ENCODE measurements around the gene KYAT1.

The KYAT1 gene

DNA sequence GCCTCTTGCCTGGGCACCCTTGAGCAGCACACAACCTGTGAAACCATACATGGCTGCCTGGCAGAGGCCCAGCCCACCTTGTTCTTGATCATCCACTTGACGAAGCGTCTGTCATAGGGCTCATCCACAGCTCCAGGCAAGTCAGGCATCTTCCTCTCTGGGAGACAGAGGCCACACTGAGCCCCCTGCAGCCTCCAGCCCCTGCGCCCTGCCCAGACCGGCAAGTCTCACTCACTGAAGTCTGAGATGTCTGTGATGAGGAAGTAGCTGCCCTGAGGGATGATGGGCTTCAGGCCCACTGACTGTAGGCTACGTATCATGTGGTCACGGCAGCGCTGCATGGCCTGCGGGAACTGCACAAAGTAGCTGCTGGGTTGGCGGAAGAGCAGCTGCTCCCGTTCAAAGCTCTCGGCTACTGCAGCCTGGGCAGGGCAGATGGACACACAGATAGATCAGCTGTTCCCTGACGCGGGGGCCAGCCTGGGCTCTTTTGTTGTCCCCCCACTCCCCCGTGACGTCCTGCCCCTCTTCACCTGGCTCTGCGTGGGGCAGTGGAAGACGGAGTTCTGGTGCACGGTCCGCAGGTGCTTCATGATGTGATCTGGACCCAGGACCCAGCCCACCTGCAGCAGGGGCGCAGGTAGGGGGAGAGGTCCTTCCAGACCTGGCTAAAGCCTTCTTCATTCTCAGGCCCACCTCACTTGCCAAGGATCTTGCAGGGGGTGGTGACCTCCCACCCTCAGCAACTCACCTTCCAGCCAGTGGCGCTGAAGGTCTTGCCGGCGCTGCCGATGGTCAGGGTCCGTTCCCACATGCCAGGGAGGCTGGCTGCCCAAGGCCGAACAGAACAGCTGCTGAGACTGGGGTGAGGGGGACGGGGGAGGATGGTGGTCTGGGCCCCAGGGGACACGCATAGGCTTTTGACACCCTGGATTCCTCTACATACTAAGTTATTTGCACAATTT is 46.2 kb downstream of the KYAT1 start:
- Histone ChIP-seq H3K36me3 (ENCODE audit: insufficient read depth, low read length) (peaks cover 2% of the 10 kb centered on the region), H3K4me3 (ENCODE audit: low read length) (no peak overlapping the region), H3K9me3 (ENCODE audit: low read length) (no peaks in the 10 kb centered on the region)

DNA sequence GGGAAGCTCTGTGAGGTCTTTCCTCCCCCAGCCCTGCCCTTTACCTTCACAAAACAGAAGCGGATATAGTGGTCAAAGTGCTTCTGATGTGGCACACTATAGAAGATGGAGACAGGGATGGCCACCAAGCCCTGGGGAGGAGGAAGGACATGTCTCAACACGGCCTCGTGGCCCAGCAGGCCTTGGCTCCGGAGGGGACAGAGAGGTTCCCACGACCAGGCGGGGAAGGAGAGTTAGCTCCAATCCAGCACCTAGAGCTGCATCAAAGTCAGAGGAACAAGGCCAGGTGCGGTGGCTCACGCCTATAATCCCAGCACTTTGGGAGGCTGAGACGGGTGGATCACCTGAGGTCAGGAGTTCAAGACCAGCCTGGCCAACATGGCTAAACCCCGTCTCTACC is 48.1 kb downstream of the KYAT1 start:
- H3K9me3 ChIP-seq (ENCODE audit: low read length): no peaks in the 10 kb centered on the region
- peaks cover 3% of the 10 kb centered on the region for H3K4me1 ChIP-seq (ENCODE audit: insufficient read depth, low read length)
- no peak overlapping the region for H2AFZ ChIP-seq (ENCODE audit: low read depth, low read length)
- H3K36me3 ChIP-seq (ENCODE audit: insufficient read depth, low read length): peaks cover 2% of the 10 kb centered on the region
- no peak overlapping the region for H3K4me3 ChIP-seq (ENCODE audit: low read length)
- no peaks in the 10 kb centered on the region for H3K27me3 ChIP-seq (ENCODE audit: insufficient read depth, low read length)

More for the DNA sequence above, 46.2 kb downstream of the KYAT1 start:
- no peak overlapping the region for H2AFZ ChIP-seq (ENCODE audit: low read depth, low read length)
- no peaks in the 10 kb centered on the region for H3K27me3 ChIP-seq (ENCODE audit: insufficient read depth, low read length)
- no peaks in the 10 kb centered on the region for H3K4me1 ChIP-seq (ENCODE audit: insufficient read depth, low read length)

DNA sequence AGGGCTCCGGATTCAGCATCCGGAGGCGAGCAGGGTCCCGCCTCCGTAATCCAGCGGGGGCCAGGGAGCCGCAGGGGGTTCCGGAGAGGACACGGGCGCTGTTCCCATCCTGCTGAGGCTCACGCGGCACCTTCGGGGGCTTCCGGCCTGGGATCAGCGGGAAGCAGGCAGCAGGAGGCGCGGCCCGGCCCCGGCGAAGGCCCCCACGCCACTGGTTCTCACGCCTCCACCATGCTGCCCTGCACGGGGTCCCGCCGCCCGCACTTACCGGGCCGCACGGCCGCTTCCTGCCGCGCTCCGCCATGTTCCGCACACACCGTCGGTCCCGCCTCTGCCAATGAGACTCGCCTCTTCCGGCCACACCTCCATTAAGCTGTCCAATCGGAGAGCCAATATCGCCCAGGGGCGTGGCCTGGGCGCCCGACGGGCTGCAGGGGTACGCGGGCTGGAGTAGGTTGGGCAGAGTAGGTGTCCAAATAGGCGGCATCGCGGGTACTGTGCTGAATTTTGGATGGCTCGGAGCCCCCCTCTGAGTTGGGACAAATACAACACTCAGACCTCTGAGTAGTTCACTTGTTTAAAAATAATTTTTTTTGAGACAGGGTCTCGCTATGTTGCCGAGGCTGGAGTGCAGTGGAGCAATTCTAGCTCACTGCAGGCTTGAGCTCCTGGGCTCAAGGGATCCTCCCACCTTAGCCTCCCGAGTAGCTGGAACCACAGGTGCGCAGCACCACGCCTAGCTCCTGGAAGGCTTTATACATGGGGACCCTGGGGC is 52.1 kb downstream of the KYAT1 start, which contains the start of gene SPOUT1:
Gene SPOUT1 (minus strand): TSS at position 318 of the 775 bp plus-strand sequence. CDS start 14 bp downstream, at position 304.
- no peaks in the 10 kb centered on the region for H3K27me3 ChIP-seq (ENCODE audit: insufficient read depth, low read length)
- peaks cover 6% of the 10 kb centered on the region for H3K4me1 ChIP-seq (ENCODE audit: insufficient read depth, low read length)
- no peaks in the 10 kb centered on the region for H3K9me3 ChIP-seq (ENCODE audit: low read length)
- peak within 1 kb of the TSS; percentile 78 for H3K4me3 ChIP-seq (ENCODE audit: low read length)
- H3K36me3 ChIP-seq (ENCODE audit: insufficient read depth, low read length): peaks cover 26% of the 10 kb centered on the region
- H2AFZ ChIP-seq (ENCODE audit: low read depth, low read length): peak within 1 kb of the TSS; percentile 62

DNA sequence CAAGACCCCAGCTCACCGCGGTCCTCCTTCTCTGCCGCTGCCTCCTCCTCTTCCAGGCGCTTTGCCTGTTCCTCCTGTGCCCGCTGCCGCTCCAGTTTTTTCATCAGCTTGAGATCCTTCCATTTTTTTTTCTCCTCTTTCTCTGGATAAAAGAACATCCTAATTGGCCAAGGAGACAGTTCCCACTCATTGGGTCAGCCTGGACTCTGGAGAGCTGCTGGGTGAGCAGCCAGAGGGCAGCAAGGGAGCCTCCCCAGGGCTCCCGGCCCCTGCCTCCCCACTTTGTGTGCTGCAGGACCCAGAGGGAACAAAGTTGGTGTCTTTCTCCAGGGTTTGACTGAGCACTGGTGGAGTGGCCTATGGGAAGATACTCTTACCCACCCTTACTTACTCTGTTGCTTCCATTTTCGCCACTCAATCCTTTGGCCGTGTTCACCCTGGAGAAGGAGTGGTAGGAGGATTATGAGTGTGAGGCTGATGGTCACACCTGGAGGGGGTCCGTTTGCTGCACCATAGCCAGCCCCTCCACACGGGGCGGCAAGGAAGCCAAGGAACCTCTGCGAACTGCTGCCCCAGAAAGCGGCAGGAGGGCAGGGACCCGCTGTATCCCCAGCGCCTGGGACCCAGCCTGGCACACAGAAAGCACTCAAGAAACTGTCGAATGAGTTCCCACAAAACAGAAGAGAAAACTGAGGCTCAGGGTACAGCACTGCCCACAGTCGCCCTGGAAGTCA is 52.9 kb downstream of the KYAT1 start:
- H3K9me3 ChIP-seq (ENCODE audit: low read length): no peaks in the 10 kb centered on the region
- no peak overlapping the region for H2AFZ ChIP-seq (ENCODE audit: low read depth, low read length)
- H3K27me3 ChIP-seq (ENCODE audit: insufficient read depth, low read length): no peaks in the 10 kb centered on the region
- H3K4me1 ChIP-seq (ENCODE audit: insufficient read depth, low read length): peaks cover 6% of the 10 kb centered on the region
- peaks cover 34% of the 10 kb centered on the region for H3K36me3 ChIP-seq (ENCODE audit: insufficient read depth, low read length)
- peak overlapping the region; percentile 78 for H3K4me3 ChIP-seq (ENCODE audit: low read length)

DNA sequence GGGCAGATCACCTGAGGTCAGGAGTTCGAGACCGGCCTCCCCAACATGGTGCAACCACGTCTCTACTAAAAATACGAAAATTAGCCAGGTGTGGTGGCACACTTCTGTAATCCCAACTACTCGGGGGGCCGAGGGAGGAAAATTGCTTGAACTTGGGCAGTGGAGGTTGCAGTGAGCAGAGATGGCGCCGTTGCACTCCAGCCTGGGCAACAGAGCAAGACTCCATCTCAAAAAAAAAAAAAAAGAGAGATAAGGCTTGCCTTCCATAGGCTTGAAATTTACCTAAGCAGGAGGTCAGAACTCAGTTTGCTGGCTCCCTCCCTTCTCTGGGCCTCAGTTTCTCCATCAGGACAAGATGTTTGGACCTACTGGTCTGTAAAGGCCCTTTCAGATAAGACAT is 53.5 kb downstream of the KYAT1 start:
- peaks cover 6% of the 10 kb centered on the region for H3K4me1 ChIP-seq (ENCODE audit: insufficient read depth, low read length)
- H2AFZ ChIP-seq (ENCODE audit: low read depth, low read length): no peak overlapping the region
- H3K27me3 ChIP-seq (ENCODE audit: insufficient read depth, low read length): no peaks in the 10 kb centered on the region
- H3K9me3 ChIP-seq (ENCODE audit: low read length): no peaks in the 10 kb centered on the region
- peak overlapping the region; percentile 78 for H3K4me3 ChIP-seq (ENCODE audit: low read length)
- peaks cover 38% of the 10 kb centered on the region for H3K36me3 ChIP-seq (ENCODE audit: insufficient read depth, low read length)

DNA sequence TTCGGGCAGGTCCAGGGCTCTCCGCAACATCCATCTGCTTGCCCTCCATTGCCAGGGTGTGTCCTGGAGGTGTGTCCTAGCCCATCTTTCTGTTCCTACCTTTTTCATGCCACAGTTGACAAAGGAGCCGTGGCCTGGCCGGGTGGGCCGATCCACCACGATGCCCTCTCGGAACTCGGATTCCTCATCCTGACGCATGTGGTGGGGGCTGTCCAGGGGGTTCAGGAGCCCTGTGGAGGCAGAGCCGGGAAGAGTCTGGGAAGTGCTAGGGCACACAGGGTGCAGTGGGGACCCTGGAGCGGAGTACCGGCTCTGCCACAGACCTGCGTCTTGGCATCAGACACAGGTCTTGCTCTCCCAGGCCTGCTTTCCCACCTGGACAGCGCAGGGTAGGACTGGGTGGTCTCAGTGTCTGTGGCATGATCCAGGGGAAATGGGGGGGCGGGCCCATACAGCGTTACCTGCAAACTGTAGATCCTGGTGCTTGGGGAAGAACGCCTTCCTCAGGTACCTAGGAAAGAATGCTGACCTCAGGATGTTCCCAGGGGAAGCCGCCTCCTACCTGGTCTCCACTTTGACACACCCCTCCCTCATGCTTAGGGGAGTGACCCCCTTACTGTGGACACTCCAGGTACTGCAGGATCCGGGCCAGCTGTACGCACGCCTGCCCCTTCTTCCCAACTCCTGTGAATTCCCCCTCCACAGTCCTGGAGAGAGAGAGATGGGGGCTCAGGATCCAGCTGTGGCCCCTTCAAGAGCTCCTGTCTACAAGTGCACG is 55.6 kb downstream of the KYAT1 start:
- Histone ChIP-seq H3K4me3 (ENCODE audit: low read length) (no peak overlapping the region), H3K9me3 (ENCODE audit: low read length) (no peaks in the 10 kb centered on the region), H2AFZ (ENCODE audit: low read depth, low read length) (no peak overlapping the region), H3K4me1 (ENCODE audit: insufficient read depth, low read length) (peaks cover 6% of the 10 kb centered on the region), H3K36me3 (ENCODE audit: insufficient read depth, low read length) (peaks cover 59% of the 10 kb centered on the region), H3K27me3 (ENCODE audit: insufficient read depth, low read length) (no peaks in the 10 kb centered on the region)

DNA sequence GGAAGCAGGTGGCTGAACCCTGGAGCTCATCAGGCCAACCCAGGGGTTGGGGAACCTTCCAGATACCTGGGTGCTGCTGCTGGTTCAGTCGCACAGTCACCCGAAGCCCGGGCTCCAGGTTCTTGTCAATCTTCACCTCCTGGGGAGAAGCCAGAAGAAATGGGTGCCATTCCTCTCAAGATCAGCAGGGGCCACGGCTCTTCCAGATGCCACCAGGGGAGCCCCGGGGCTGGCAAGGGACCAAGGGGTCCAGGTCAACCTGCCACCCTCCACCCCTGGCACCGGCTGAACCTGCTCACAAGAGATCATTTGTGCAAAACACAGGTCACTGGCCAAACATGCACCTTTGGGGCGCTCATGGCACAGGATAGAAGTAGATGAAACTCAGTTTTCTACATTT is 56.8 kb downstream of the KYAT1 start:
- Histone ChIP-seq H3K4me1 (ENCODE audit: insufficient read depth, low read length) (peaks cover 6% of the 10 kb centered on the region), H3K4me3 (ENCODE audit: low read length) (no peak overlapping the region), H2AFZ (ENCODE audit: low read depth, low read length) (no peak overlapping the region), H3K27me3 (ENCODE audit: insufficient read depth, low read length) (no peaks in the 10 kb centered on the region), H3K9me3 (ENCODE audit: low read length) (no peaks in the 10 kb centered on the region), H3K36me3 (ENCODE audit: insufficient read depth, low read length) (peaks cover 61% of the 10 kb centered on the region)

DNA sequence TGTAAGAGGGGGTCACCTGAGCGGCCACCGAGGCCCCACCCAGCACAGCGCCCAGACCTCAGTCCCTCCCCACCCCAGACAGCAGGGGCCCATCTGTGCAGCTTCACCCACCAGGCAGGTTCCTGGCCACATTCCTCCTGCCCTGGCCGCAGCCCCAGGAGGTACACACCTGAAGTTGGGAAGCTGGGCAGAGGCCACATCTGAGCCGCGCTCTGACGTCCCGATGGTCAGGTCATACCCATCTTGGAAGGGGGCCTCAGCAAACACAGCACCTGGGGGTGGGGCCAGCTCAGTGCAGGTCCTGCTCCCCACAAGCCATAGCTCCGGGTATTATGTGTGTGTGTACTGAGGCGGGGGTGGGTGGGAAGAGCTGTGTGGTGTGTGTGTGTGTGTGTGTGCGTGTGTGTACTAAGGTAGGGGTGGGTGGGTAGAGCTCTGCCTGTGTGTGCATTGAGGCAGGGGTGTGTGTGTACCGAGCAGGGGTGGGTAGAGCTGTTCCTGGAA is 57.8 kb downstream of the KYAT1 start:
- Histone ChIP-seq H3K4me3 (ENCODE audit: low read length) (no peak overlapping the region), H3K9me3 (ENCODE audit: low read length) (no peaks in the 10 kb centered on the region), H3K36me3 (ENCODE audit: insufficient read depth, low read length) (peaks cover 61% of the 10 kb centered on the region), H2AFZ (ENCODE audit: low read depth, low read length) (no peak overlapping the region), H3K27me3 (ENCODE audit: insufficient read depth, low read length) (no peaks in the 10 kb centered on the region), H3K4me1 (ENCODE audit: insufficient read depth, low read length) (peaks cover 5% of the 10 kb centered on the region)

DNA sequence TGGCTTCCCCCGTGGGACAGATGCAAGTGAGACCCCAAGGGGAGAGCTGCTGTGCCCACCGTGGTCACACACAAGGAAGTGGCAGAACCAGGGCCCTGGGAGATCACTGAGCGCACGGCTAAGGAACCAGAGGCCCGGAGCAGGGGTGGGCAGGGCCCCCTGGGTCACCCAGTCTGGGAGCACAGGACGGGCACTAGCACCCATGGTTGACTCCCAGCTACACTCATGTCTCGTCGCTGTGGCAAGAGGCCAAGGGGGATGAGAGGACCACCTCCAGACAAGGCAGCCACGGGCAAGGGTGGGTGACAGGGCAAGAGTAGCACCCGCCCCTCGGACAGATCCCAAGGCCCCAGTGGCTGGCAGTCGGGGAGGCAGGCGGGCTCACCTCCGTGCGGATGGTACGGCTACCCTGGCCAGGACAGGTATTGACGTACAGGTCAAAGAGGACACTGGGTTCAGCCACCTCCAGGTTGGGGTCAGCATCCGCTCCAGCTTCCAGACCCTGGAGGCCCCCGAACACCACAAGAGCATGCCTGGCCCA is 58.3 kb downstream of the KYAT1 start:
- no peak overlapping the region for H3K4me3 ChIP-seq (ENCODE audit: low read length)
- H3K36me3 ChIP-seq (ENCODE audit: insufficient read depth, low read length): peaks cover 61% of the 10 kb centered on the region
- H3K4me1 ChIP-seq (ENCODE audit: insufficient read depth, low read length): no peaks in the 10 kb centered on the region
- H2AFZ ChIP-seq (ENCODE audit: low read depth, low read length): no peak overlapping the region
- no peaks in the 10 kb centered on the region for H3K27me3 ChIP-seq (ENCODE audit: insufficient read depth, low read length)
- H3K9me3 ChIP-seq (ENCODE audit: low read length): no peaks in the 10 kb centered on the region

DNA sequence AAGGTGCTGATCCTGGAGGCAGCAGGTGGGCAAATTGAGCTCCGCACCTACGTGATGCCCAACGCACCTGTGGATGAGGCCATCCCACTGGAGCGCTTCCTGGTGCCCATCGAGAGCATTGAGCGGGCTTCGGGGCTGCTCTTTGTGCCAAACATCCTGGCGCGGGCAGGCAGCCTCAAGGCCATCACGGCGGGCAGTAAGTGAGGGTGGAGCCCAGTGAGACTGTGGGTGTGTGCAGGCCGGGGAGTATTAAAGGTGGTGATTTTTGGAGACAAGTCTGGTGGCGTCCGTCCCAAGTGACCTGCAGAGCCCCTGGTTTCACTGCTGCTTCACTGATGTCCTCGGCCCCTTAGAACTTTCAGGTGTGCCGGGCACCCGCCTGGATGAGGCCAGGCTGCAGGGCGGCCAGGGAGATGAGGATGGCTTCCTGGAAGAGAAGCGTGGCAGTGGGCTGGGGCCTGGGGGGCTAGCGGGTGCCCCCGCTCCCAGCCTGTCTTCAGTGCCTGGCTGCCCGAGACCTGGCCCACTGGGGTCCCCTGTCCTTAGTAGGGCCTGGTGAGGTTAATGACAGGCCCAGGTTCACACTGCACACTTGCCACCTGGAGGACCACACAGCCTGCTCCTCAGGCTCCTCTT is 59.2 kb downstream of the KYAT1 start:
- H3K36me3 ChIP-seq (ENCODE audit: insufficient read depth, low read length): peaks cover 61% of the 10 kb centered on the region
- H3K27me3 ChIP-seq (ENCODE audit: insufficient read depth, low read length): no peaks in the 10 kb centered on the region
- no peaks in the 10 kb centered on the region for H3K9me3 ChIP-seq (ENCODE audit: low read length)
- H2AFZ ChIP-seq (ENCODE audit: low read depth, low read length): no peak overlapping the region
- no peaks in the 10 kb centered on the region for H3K4me1 ChIP-seq (ENCODE audit: insufficient read depth, low read length)
- no peak overlapping the region for H3K4me3 ChIP-seq (ENCODE audit: low read length)

DNA sequence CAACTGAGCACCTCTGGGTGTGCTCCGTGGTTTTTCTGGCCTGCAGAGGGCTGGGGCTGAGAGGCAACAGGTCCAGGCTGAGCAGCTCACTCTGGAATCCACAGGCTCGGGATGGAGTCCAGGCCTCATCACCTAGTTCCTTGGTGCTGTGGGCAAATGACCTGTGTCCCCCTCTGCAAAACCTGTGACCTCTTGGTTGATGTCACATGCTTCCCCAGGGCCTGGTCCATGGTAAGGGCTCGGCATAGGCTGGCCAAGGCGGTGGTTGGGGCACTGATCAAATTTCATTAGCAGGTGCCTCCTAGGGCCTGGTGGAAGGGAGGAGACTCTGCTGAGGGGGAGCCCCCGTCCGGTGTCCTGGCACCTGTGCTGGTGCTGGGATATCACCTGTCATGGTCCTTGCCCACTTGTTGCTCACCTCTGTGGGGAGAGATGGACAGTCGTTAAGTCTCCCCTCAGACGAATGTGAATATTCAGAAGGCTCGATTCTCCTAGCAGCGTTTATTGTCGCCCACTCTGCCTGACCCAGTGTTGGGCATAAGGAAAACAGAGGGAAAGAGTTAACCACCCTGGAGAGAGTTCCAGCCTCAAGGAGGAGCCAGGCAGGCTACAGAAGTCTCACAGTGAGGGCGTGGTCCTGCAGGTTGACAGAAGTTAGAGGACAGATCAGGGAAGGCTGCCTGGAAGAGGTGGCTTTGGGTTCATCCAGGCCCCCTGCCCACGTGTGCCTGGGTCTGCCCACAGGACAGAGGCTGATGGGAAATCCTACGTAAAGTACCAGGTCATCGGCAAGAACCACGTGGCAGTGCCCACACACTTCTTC is 60.0 kb downstream of the KYAT1 start:
- Histone ChIP-seq H3K36me3 (ENCODE audit: insufficient read depth, low read length) (peaks cover 54% of the 10 kb centered on the region), H2AFZ (ENCODE audit: low read depth, low read length) (no peak overlapping the region), H3K27me3 (ENCODE audit: insufficient read depth, low read length) (no peaks in the 10 kb centered on the region), H3K4me3 (ENCODE audit: low read length) (no peak overlapping the region), H3K4me1 (ENCODE audit: insufficient read depth, low read length) (no peaks in the 10 kb centered on the region), H3K9me3 (ENCODE audit: low read length) (no peaks in the 10 kb centered on the region)

Measured in neuron (in vitro differentiated cells).